GM10847 (cell line): Measurements from ENCODE around the gene CD52.

Source experiments
- POLR2A ChIP-seq: IDR thresholded peaks from 2 replicates; pipeline ENCODE4 v1.6.1; 2011; ENCODE audit not compliant: insufficient read length; ENCODE audit errors: extremely low read depth

The CD52 gene

DNA sequence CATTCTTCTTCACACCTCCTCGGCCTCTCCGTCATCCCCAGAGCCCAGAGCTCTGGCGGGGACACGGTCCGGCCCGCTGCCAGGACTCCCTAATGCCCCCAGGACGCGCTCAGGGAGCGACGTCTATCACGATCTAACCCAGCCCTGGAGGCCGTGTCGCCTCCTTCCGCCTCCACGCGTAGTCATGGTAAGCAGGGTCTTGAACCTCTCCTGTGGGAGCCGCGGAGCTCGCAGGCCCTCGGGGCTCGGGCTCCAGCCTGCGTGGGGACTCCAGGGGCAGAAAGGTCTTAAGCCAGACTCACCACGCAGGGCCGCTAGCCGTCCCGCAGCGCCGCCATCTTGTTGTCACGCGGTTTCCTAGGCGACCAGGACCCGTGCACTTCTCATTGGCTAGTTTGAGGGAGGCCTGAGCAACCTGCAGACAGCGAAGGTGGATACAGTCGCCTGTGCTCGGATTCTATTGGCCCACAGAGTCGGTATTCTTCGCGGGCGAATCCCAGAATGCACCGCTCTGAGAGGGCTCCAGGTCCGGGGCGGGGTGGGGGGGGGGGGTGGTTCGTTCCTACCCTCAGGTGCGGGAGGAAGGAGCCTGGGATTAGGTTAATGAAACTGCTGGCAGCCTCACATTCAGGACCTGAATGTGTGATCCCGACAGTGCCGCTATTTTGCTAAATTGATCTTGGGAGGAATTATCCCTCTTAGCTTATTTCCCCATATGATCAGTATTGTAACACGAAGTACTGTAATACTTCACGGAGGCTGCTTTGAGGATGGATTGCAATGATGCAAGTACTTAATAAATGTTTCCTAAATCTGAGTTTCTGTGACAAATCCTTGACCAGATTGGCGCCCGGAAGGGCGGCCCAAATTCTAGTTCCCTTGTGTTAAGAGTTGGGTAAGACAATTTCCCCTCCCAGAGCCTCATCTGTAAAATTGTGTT is 11.2 kb upstream of the CD52 start, which contains the start of gene UBXN11:
UBXN11 (minus strand) TSS at position 347 of the 940 bp plus-strand sequence. CDS start 3,753 bp downstream, outside the sequence.
- TF ChIP-seq POLR2A = peak; percentile 44

DNA sequence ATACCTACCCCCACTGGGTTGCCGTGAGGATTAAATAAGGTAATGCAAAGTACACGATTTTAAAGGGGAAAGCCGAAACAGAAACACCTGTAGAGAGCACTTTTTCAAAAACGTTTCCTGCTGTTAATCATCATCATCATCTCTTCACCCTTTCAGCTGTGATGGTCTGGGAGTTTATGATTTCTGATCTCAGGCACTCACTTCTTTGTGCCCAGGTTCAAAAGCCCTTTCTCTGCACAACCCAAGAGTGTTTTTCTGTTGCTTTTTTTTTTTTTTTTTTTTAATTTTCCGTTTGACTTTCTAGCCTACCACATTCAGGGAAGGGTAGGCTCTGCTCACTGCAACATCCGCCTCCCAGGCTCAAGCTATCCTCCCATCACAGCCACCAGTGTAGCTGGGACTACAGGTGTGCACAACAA is 10.4 kb upstream of the CD52 start:
- no peak for TF ChIP-seq POLR2A

DNA sequence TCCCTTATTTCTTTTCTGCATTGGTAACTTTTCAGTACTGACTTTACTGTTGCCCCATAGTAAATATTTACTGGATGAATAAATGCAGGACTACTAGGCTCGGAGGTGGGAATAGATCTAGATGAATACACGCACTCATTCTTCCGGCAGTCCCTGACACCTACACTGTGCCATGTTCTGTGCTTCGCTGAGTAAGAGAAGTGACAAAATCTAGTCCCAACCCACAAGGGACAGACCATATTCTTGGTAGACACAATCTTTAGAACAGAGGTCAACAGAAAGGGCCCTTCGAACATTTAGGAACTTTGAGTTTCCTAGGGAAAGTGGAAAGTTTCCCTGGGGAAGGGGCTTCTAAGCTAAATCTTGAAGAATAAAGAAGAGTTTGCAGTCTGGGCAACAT is 3.3 kb upstream of the CD52 start:
- TF ChIP-seq POLR2A = no peak

DNA sequence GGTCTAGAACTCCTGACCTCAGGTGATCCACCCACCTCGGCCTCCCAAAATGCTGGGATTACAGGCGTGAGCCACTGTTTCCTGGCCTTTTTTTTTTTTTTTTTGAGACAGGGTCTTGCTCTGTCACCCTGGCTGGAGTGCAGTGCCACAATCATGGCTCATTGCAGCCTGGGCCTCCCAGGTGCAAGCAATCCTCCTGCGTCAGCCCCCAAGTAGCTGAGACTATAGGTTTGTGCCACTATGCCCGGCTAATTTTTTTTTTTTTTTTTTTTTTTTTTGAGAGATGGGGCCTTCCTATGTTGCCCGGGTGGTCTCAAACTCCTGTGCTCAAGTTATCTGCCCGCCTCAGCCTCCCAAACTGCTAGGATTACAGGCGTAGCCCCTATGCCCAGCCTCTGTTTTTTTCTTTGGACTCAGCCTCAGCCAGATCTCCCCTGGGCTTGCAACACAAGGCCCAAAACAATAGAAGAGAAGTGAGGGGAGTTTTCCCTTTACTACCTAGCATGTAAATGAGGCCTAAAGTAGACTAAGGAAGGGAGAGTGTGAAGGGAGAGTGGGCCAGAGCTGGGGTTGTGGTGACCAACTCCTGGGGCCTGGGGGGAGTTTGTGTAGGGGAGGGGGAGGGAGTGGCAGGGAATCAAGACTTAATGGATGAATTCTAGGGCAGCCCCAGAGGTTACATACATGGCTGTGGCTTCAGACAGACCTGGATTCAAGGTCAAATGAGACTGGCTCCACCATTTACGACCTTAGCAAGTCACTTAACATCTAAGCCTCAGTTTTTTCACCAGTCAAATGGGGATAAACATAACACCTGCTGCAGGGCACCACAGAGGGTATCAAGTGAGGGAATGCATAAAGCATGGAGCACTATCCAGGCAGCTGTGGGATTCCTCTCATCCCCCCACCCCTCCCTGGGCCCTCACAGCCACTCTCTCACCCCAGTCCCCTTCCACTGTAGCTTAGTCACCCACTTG is 1.6 kb upstream of the CD52 start:
- no peak for TF ChIP-seq POLR2A

DNA sequence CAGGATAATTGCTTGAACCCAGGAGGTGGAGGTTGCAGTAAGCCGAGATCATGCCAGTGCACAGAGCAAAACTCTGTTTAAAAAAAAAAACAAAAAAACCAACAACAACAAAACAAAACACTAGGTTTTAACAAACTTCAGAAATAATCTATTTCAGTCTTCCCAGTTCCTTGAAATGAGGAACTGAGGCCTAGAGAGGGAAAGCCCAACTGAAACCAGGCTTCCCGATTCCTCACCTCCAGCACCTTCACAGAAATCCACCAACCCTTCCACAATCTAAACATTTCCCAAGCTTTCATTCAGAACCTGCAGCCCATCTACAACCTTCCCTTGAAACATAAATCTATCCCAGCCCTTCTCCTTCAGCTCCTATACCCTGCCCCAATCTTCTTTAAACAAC is 612 bp upstream of the CD52 start:
- TF ChIP-seq POLR2A = no peak

DNA sequence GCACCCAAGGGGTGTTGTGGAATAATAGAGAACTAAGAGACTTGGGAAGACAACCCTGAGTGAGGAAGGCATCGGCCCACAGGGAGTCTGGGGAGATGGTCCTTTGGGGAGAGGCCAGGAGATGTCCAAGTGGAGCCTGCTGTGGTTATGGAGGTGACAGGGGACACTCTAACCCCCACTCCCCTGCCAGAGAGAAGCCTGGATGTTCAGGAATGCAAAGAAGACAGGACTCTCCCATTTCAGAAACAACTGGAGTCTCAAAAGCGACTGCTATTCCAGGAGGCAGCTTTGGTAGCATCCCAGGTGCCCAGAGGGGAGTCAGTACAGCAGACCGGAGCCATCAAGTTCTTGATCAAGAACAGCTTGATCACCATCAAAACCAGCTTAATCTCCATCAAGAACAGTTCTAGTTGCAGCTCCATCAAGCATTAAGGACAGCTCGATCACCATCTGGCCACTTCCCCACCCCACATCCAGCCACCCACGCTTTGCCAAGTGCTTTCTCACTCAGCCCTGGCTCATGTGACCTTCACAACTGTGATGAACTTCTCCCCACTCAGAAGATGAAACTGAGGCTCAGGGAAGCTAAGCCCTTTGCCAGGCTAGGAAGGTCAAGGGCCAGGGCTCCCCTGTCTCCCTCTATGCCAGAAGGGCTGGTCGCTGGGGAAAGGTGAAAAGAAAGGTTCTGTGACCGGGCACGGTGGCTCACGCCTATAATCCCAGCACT is 743 bp downstream of the CD52 start:
- TF ChIP-seq POLR2A = peak; percentile 20

DNA sequence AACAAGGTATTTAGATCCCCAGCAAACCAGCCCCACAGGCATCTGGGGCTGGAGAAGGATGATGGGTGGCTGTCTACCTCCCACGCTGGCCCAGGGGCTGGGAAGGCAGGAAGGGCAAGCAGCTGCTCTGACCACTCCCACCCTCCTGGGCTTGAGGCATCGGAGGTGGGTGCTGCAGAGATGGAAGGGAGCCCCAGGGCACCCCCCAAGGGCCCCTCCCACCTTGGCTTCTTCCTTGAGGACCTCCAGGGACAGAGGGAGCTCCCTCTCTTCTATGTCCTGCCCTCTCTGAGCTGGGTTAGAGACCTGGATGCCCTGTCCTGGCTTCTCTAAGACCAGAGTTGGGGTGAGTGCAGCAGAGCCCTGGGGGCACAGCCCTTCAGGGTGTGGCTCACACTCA is 3.1 kb downstream of the CD52 start:
- TF ChIP-seq POLR2A = no peak

DNA sequence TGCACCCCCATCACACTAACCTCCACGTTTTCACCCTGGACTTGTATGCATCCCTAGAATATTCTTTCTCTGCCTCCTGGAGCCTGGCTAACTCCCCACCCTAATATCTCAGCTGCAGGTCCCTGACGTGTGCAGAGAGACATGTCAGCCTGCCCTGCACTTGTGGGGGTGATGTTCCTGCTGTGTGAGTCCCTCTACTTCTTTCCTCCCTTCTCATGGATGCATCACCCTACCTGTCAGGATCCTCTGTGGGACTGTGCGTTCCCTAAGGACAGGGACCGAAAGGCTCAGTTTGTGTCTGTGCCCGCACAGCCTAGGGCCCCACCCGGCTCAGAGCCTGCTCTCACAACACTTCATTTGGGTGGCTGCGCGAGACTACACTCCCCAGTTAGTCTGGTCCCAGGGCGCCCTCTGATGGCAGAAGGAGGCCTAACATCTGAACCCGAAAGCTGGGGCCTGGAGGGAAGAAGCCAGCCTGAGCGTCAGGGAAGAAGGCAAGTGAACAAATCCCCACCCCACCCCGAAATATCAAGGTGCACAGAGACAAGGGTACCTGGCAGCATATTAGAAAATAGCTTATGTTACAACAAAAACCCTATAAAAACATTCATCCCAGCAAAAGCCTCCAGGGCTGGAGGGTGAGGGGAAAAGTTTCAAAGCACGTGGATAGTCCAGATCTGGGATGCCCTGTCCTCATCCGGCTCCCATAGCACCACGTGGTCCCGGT is 3.7 kb downstream of the CD52 start:
- no peak for TF ChIP-seq POLR2A

DNA sequence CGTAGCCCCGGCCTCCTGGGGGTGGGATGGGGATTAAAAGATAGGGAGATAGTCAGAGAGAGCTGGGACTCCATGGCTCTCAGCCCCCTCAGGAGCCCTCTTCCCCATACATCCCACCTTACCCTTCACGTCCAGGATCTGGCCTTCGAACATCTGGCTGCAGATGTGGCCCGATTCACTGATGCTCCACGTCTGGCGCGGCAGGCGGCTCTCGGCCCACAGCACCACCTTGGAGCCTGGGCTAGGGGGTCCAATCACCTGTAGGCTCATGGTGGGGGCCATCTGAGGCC is 4.2 kb downstream of the CD52 start:
- TF ChIP-seq POLR2A = no peak

DNA sequence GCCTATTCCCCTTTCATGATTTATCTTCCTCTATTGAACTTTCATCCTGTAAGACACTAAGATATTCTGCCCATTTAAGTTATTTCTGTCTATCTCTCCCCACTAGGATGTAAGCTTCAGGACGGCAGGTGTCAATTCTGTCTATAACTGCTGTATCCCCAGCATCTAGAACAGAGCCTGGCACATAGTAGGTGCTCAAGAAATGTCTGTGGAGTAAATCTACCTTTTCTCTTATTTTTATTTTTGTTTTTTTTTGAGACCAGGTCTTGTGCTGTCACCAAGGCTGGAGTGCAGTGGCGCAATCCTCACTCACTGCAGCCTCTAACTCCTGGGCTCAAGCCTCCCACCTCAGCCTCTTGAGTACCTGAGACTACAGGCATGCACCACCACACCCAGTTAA is 5.6 kb downstream of the CD52 start:
- TF ChIP-seq POLR2A = no peak

DNA sequence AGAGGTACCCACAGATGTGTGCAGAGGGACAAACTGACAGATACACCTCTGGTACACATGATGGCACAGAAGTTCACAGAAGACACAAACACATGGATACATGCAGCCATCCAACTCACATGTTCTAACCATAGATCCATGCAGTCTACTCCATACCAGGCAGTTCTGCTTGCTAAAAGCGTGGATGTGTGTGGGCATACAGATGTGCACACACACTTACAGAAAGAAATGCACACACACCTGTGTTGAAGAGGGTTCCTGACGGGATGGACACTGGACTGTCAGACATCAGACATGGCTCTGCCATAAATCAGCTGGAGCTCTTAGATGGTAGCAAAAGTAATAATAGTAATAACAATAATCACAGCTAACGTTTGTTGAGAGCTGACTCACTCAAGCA is 6.8 kb downstream of the CD52 start:
- no peak for TF ChIP-seq POLR2A

DNA sequence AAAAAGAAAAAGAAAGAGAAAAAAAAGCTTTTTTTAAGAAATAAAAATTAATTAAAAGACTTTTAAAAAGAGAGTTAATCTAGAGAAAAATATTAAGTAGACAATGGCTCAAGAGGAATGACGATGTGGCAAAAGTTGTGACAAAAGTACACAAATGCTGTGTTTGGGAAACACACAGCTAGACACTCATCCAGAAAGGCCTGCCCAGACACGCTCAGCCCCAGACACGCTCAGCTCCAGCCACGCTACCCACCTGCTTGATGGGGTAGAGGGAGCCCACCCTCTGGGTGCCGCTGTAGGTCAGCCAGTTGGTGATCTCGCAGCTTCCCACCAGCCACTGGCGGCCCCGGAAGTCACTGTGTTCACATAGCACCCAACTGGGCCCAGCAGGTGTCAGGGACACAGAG is 10.2 kb downstream of the CD52 start:
- no peak for TF ChIP-seq POLR2A

DNA sequence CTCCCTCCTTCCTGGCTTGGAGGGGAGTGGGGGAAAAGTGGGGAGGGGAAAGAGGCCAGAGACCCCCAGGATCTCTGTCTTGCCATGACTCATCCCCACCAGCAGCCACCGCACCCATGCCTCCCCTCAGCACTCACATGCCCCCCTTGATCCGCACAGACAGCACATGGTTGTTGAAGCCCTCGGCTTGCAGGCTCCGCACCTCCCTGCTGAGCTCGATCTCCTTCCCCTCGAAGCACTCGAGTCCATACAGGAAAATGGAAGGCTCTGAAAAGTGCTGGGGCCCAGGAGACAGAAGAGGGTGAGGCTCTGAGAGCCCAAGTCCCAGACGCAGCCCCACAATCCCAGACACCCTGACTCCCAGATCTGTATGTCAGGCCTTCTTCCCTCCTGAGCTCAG is 10.8 kb downstream of the CD52 start:
- TF ChIP-seq POLR2A = no peak

DNA sequence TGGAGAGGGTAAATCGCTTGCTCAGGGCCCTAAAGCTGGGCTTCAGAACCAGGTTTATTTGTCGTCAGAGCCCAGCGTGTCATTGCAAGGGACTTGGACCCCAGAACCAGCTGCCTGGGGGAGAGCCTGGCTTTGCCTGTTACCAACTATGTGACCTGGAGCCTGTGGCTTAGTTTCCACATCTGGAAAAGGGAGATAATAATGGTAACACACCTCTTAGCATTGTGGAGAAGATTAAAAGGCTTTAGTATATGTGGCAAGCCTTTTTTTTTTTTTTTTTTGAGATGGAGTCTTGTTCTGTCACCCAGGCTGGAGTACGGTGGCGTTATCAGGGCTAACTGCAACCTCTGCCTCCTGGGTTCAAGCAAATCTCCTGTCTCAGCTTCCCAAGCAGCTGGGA is 12.5 kb downstream of the CD52 start:
- TF ChIP-seq POLR2A = no peak
